Nephron (organoid): Measurements from ENCODE around the gene EGFL6.

Experiments used
- H3K27ac Mint-ChIP-seq, 3 experiments: 2 replicates each; pipeline ENCODE4 v1.8.0; 2020; ENCODE audit warnings: mixed read lengths in 3 of 3, mild to moderate bottlenecking in 2 of 3, moderate library complexity in 1 of 3
- H3K27me3 Mint-ChIP-seq: 2 replicates; pipeline ENCODE4 v1.8.0; 2021; ENCODE audit warnings: low read depth, mild to moderate bottlenecking, moderate library complexity, mixed read lengths
- H3K36me3 Mint-ChIP-seq: 2 replicates; pipeline ENCODE4 v1.8.0; 2020; ENCODE audit warnings: low read depth, mixed read lengths
- H3K4me1 Mint-ChIP-seq: 2 replicates; pipeline ENCODE4 v1.8.0; 2020; ENCODE audit warnings: mixed read lengths
- H3K4me3 Mint-ChIP-seq, 3 experiments: 2 replicates each; pipeline ENCODE4 v1.8.0; 2020; ENCODE audit warnings: mild to moderate bottlenecking in 3 of 3, mixed read lengths in 3 of 3, moderate library complexity in 2 of 3
- H3K9me3 Mint-ChIP-seq: 2 replicates; pipeline ENCODE4 v1.8.0; 2020; ENCODE audit warnings: mixed read lengths
- TF ChIP-seq, protein P1 (sequence below), 3 experiments: fragments of 200-600 bp; sonication (generic); IDR thresholded peaks; one replicate each; pipeline ENCODE4 v1.5.0; 2021; ENCODE audit warnings: antibody characterized with exemption in 3 of 3; ENCODE audit not compliant: unreplicated experiment in 3 of 3

Gene EGFL6

DNA sequence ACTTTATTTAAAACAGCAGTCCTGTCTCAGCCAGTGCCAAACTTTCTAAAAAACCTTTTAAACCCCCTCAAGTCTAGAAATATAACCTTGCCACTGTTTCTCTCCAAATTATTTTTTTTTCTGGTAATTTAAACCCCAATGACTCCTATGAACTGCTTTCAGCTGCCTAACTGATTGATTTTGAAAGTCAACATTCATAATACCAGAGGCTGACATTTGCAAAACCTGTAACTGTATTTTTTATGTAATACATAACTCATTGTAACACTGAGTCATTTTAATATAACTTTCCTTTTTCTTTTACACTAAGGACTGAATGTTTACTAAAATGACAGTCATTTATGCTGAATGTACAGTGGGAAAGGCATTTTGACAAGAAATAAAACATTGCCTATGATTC, 19.1 kb upstream of the EGFL6 start:
- Mint-ChIP-seq H3K4me1 (no peaks in the 10 kb centered on the region), H3K4me3 (no peak overlapping the region), H3K27ac (no peak overlapping the region), H3K27me3 (no peaks in the 10 kb centered on the region), H3K36me3 (no peaks in the 10 kb centered on the region), H3K9me3 (no peaks in the 10 kb centered on the region)
- TF ChIP-seq, protein P1, sequence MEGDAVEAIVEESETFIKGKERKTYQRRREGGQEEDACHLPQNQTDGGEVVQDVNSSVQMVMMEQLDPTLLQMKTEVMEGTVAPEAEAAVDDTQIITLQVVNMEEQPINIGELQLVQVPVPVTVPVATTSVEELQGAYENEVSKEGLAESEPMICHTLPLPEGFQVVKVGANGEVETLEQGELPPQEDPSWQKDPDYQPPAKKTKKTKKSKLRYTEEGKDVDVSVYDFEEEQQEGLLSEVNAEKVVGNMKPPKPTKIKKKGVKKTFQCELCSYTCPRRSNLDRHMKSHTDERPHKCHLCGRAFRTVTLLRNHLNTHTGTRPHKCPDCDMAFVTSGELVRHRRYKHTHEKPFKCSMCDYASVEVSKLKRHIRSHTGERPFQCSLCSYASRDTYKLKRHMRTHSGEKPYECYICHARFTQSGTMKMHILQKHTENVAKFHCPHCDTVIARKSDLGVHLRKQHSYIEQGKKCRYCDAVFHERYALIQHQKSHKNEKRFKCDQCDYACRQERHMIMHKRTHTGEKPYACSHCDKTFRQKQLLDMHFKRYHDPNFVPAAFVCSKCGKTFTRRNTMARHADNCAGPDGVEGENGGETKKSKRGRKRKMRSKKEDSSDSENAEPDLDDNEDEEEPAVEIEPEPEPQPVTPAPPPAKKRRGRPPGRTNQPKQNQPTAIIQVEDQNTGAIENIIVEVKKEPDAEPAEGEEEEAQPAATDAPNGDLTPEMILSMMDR (IDR thresholded peaks at IDR 0.05; ENCODE audit: unreplicated experiment in 3 of 3): no peak

- TF ChIP-seq, protein P1 (IDR thresholded peaks at IDR 0.05; ENCODE audit: unreplicated experiment in 3 of 3): no peak
- H3K27ac Mint-ChIP-seq: no peak overlapping the region
- no peaks in the 10 kb centered on the region for H3K27me3 Mint-ChIP-seq
- H3K9me3 Mint-ChIP-seq: peaks cover 4% of the 10 kb centered on the region
- H3K36me3 Mint-ChIP-seq: no peaks in the 10 kb centered on the region
- no peaks in the 10 kb centered on the region for H3K4me1 Mint-ChIP-seq
- no peak overlapping the region for H3K4me3 Mint-ChIP-seq
These were observed 17.8 kb upstream of the EGFL6 start for GRCh38 chrX:13551610-13552009.

- Mint-ChIP-seq H3K4me1 (no peaks in the 10 kb centered on the region), H3K4me3 (no peak overlapping the region), H3K9me3 (peaks cover 4% of the 10 kb centered on the region), H3K27me3 (no peaks in the 10 kb centered on the region), H3K36me3 (no peaks in the 10 kb centered on the region), H3K27ac (no peak overlapping the region)
- TF ChIP-seq, protein P1 (IDR thresholded peaks at IDR 0.05; ENCODE audit: unreplicated experiment in 3 of 3): no peak
These were observed 16.5 kb upstream of the EGFL6 start for GRCh38 chrX:13552892-13553291.

- no peaks in the 10 kb centered on the region for H3K4me1 Mint-ChIP-seq
- peaks cover 6% of the 10 kb centered on the region for H3K9me3 Mint-ChIP-seq
- H3K27me3 Mint-ChIP-seq: peaks cover 31% of the 10 kb centered on the region
- no peaks in the 10 kb centered on the region for H3K36me3 Mint-ChIP-seq
- TF ChIP-seq, protein P1 (IDR thresholded peaks at IDR 0.05; ENCODE audit: unreplicated experiment in 3 of 3): no peak
- no peak overlapping the region for H3K4me3 Mint-ChIP-seq
- no peak overlapping the region for H3K27ac Mint-ChIP-seq
These were observed 3.9 kb upstream of the EGFL6 start for GRCh38 chrX:13565511-13565910.

GRCh38 chrX:13570261-13570605, 832 bp downstream of the EGFL6 start:
- TF ChIP-seq, protein P1 (IDR thresholded peaks at IDR 0.05; ENCODE audit: unreplicated experiment in 3 of 3): no peak
- Mint-ChIP-seq H3K27me3 (peaks cover 31% of the 10 kb centered on the region), H3K36me3 (no peaks in the 10 kb centered on the region), H3K4me1 (no peaks in the 10 kb centered on the region), H3K9me3 (peaks cover 10% of the 10 kb centered on the region), H3K4me3 (peak overlapping the region; percentile 76 to 84 (median 80)), H3K27ac (no peak overlapping the region)

- no peaks in the 10 kb centered on the region for H3K4me1 Mint-ChIP-seq
- TF ChIP-seq, protein P1 (IDR thresholded peaks at IDR 0.05; ENCODE audit: unreplicated experiment in 3 of 3): no peak
- peaks cover 29% of the 10 kb centered on the region for H3K27me3 Mint-ChIP-seq
- H3K36me3 Mint-ChIP-seq: no peaks in the 10 kb centered on the region
- peaks cover 10% of the 10 kb centered on the region for H3K9me3 Mint-ChIP-seq
- no peak overlapping the region for H3K27ac Mint-ChIP-seq
- H3K4me3 Mint-ChIP-seq: no peak overlapping the region
These were observed 1.7 kb downstream of the EGFL6 start for GRCh38 chrX:13571136-13571535.
